HCT116 (cell line): Measurements from ENCODE around the gene CRMP1. TPM values are rescaled to one million over a fixed set of nuclear protein-coding genes. Genes with fewer than 3 reads are reported as not detected.

Experiments used
- ATAC-seq: fragments of 200-7000 bp; cut with Tn5 transposase; 2 replicates; pipeline ENCODE4 v1.9.1; 2020; ENCODE audit warnings: mild to moderate bottlenecking, moderate library complexity
- BruUV-seq: library from RNA; stranded (reverse); fragments of 400-500 nt; replicated peaks from 2 replicates; lab custom pipeline; 2021; lab: Mats Ljungman, UMichigan
- CTCF ChIA-PET: fragments of 300-600 bp; sonication (Branson Sonifier 250); formaldehyde crosslinking; loops from one replicate; lab custom pipeline; 2021; ENCODE audit warnings: antibody characterized with exemption; lab: Charles Lee
- POLR2A ChIA-PET: fragments of 300-600, 350-600 bp; sonication (Branson Sonifier 250); formaldehyde crosslinking; loops from one replicate; lab custom pipeline; 2021; ENCODE audit warnings: antibody characterized with exemption; lab: Charles Lee
- RAD21 ChIA-PET, 2 experiments: fragments of 300-600 bp; sonication (Branson Sonifier 250); formaldehyde crosslinking; loops; one replicate each; lab custom pipeline; 2023; ENCODE audit warnings: low total read pairs in 2 of 2; ENCODE audit not compliant: uncharacterized antibody in 2 of 2, unreplicated experiment in 2 of 2, low non-redundant PET in 1 of 2; lab: Charles Lee
- DNase-seq: peaks from one replicate; pipeline ENCODE4 v3.0.0-alpha.2; 2010; ENCODE audit warnings: low read depth, low spot score
- H2AFZ ChIP-seq: fragments of 200-600 bp; shearing (Covaris generic), sonication (generic); 2 replicates; pipeline ENCODE4 v1.6.1; 2017; ENCODE audit warnings: low read depth, mixed run types, mixed read lengths, antibody characterized with exemption, low read length; ENCODE audit not compliant: poor library complexity, severe bottlenecking
- H3K27ac ChIP-seq: 2 replicates; pipeline ENCODE4 v1.5.1; 2012; ENCODE audit warnings: low read depth, low read length
- H3K27me3 ChIP-seq: fragments of 200-600 bp; sonication (generic); 2 replicates; pipeline ENCODE4 v1.6.1; 2016; ENCODE audit warnings: mixed run types, low read length, mixed read lengths; ENCODE audit not compliant: insufficient read depth
- H3K36me3 ChIP-seq, 2 experiments: fragments of 200-500 bp in 1 of 2; fragments of 200-600 bp in 1 of 2; sonication (Bioruptor generic) in 1 of 2; sonication (generic) in 1 of 2; 2 replicates each; pipeline versions ENCODE4 v1.5.1 to v1.6.1; 2014 to 2016; ENCODE audit warnings: low read length in 2 of 2, inconsistent platforms in 1 of 2, mixed read lengths in 1 of 2, mixed run types in 1 of 2; ENCODE audit not compliant: insufficient read depth in 2 of 2, control insufficient read depth in 1 of 2
- H3K4me1 ChIP-seq, 2 experiments: fragments of 200-600 bp in 1 of 2; sonication (generic) in 1 of 2; 2 replicates each; pipeline versions ENCODE4 v1.5.1 to v1.6.1; 2012 to 2017; ENCODE audit warnings: low read length in 2 of 2, inconsistent platforms in 1 of 2, mild to moderate bottlenecking in 1 of 2, mixed read lengths in 1 of 2, mixed run types in 1 of 2, moderate library complexity in 1 of 2; ENCODE audit not compliant: insufficient read depth in 2 of 2, control insufficient read depth in 1 of 2
- H3K4me2 ChIP-seq: fragments of 200-600 bp; sonication (generic); 2 replicates; pipeline ENCODE4 v1.6.1; 2017; ENCODE audit warnings: mixed run types, low read length, mixed read lengths
- H3K4me3 ChIP-seq, 2 experiments: fragments of 200-600 bp in 1 of 2; sonication (generic) in 1 of 2; replicated peaks in 1 of 2; 2 replicates each; pipeline ENCODE4 v1.5.1; 2011 to 2016; ENCODE audit warnings: low read length in 2 of 2, control low read depth in 1 of 2, low read depth in 1 of 2, mild to moderate bottlenecking in 1 of 2, mixed read lengths in 1 of 2, mixed run types in 1 of 2
- H3K79me2 ChIP-seq: fragments of 200-600 bp; sonication (generic); 2 replicates; pipeline ENCODE4 v1.6.1; 2017; ENCODE audit warnings: mild to moderate bottlenecking, mixed run types, low read length, moderate library complexity, mixed read lengths; ENCODE audit not compliant: insufficient read depth
- H3K9ac ChIP-seq: fragments of 200-600 bp; sonication (generic); 2 replicates; pipeline ENCODE4 v1.6.1; 2016; ENCODE audit warnings: low read length, mixed read lengths
- H3K9me2 ChIP-seq: fragments of 200-600 bp; sonication (generic), shearing (Covaris generic); 2 replicates; pipeline ENCODE4 v1.6.1; 2017; ENCODE audit warnings: mixed run types, mild to moderate bottlenecking, moderate library complexity; ENCODE audit not compliant: insufficient read depth
- H3K9me3 ChIP-seq, 2 experiments: fragments of 200-500 bp in 1 of 2; fragments of 200-600 bp in 1 of 2; sonication (Bioruptor generic) in 1 of 2; sonication (generic) in 1 of 2; 2 replicates each; pipeline ENCODE4 v1.6.1; 2014 to 2017; ENCODE audit warnings: low read length in 2 of 2, mixed read lengths in 2 of 2, inconsistent platforms in 1 of 2, low read depth in 1 of 2, mild to moderate bottlenecking in 1 of 2, mixed run types in 1 of 2, moderate library complexity in 1 of 2; ENCODE audit not compliant: control insufficient read depth in 1 of 2, insufficient read depth in 1 of 2
- H4K20me1 ChIP-seq: fragments of 200-600 bp; sonication (generic), shearing (Covaris generic); 2 replicates; pipeline ENCODE4 v1.6.1; 2017; ENCODE audit warnings: mixed run types, mild to moderate bottlenecking, moderate library complexity; ENCODE audit not compliant: insufficient read depth
- CBX3 ChIP-seq: IDR thresholded peaks from 2 replicates; pipeline ENCODE4 v1.6.1; 2012; ENCODE audit warnings: low read depth
- EGR1 ChIP-seq: IDR thresholded peaks from 2 replicates; pipeline ENCODE4 v1.6.1; 2012; ENCODE audit warnings: low read depth
- ELF1 ChIP-seq: IDR thresholded peaks from 2 replicates; pipeline ENCODE4 v1.6.1; 2012; ENCODE audit warnings: low read depth, borderline replicate concordance
- EZH2 ChIP-seq: fragments of 200-600 bp; sonication (generic); IDR thresholded peaks from 2 replicates; pipeline ENCODE4 v1.6.1; 2017; ENCODE audit warnings: antibody characterized with exemption, mixed run types
- EZH2phosphoT487 ChIP-seq: fragments of 200-600 bp; IDR thresholded peaks from 2 replicates; pipeline ENCODE4 v1.6.1; 2018; ENCODE audit warnings: antibody characterized with exemption, borderline replicate concordance
- FOSL1 ChIP-seq: IDR thresholded peaks from 2 replicates; pipeline ENCODE4 v1.6.1; 2012; ENCODE audit warnings: low read depth
- JUND ChIP-seq: IDR thresholded peaks from 2 replicates; pipeline ENCODE4 v1.6.1; 2012
- POLR2AphosphoS5 ChIP-seq: IDR thresholded peaks from 2 replicates; pipeline ENCODE4 v1.6.1; 2011; ENCODE audit warnings: mild to moderate bottlenecking, low read depth, low read length, moderate library complexity
- SIN3A ChIP-seq: IDR thresholded peaks from 2 replicates; pipeline ENCODE4 v1.6.1; 2012; ENCODE audit warnings: low read depth
- SP1 ChIP-seq: IDR thresholded peaks from 2 replicates; pipeline ENCODE4 v1.6.1; 2012; ENCODE audit warnings: low read depth
- SRF ChIP-seq: IDR thresholded peaks from 2 replicates; pipeline ENCODE4 v1.6.1; 2012; ENCODE audit warnings: low read depth
- ZFX ChIP-seq: fragments of 450-650 bp; IDR thresholded peaks from 2 replicates; pipeline ENCODE4 v1.6.1; 2017
- ZNF274 ChIP-seq: fragments of 200-500 bp; sonication (Bioruptor generic); IDR thresholded peaks from 2 replicates; pipeline ENCODE4 v1.6.1; 2014; ENCODE audit warnings: mild to moderate bottlenecking, low read depth, low read length, inconsistent platforms
- intact Hi-C: fragments of 100-400 bp; cut with micrococcal nuclease; formaldehyde crosslinking; loops from 2 replicates; pipeline ENCODE4 v1.10.0; 2022
- total RNA-seq: library from RNA; stranded (reverse); gene quantifications from one replicate; pipeline ENCODE4 v1.2.1, GENCODE V29; 2021; ENCODE audit not compliant: unreplicated experiment
- TF ChIP-seq, protein P1 (sequence below): IDR thresholded peaks from 2 replicates; pipeline ENCODE4 v1.6.1; 2011; ENCODE audit warnings: mild to moderate bottlenecking, low read length, moderate library complexity; ENCODE audit not compliant: insufficient replicate concordance; ENCODE audit errors: extremely low read depth
- TF ChIP-seq, protein P2 (sequence below): IDR thresholded peaks from 2 replicates; pipeline ENCODE4 v1.6.1; 2012; ENCODE audit warnings: low read depth
- TF ChIP-seq, protein P3 (sequence below), 3 experiments: fragments of 200-600 bp in 1 of 3; sonication (generic) in 1 of 3; IDR thresholded peaks in 2 of 3; conservative IDR thresholded peaks in 1 of 3; 2 replicates each; pipeline ENCODE4 v1.5.1; 2012 to 2017; ENCODE audit warnings: low read depth in 2 of 3, low read length in 2 of 3, antibody characterized with exemption in 1 of 3, borderline replicate concordance in 1 of 3, control low read depth in 1 of 3, mild to moderate bottlenecking in 1 of 3, mixed read lengths in 1 of 3, mixed run types in 1 of 3, moderate library complexity in 1 of 3; ENCODE audit not compliant: insufficient read depth in 1 of 3
- TF ChIP-seq, protein P4 (sequence below): IDR thresholded peaks from 2 replicates; pipeline ENCODE4 v1.6.1; 2012

The CRMP1 gene
- total RNA-seq, 1 experiment from 2014 or later = not detected

DNA sequence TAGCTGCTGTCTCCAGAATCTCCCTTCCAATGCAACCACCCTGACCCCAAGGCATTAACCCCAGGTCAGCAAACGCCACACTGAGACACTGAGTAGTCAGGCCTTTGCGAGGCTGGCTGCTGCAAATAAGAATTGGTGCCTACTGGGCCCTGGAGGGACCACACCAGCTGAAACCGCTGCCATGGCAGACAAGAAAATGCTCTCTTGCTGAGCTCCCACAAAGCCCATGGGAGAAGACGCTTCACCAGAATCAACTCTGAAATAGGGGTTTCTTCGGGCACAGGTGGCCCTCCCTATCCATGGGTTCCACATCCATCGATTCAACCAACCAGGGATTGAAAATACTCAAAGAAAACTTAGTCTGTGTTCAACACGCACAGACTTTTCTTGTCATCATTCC, 26.7 kb upstream of the CRMP1 start:
- H3K27ac ChIP-seq = no peak overlapping the region
- H3K79me2 ChIP-seq = no peaks in the 10 kb centered on the region
- H3K36me3 ChIP-seq = no peaks in the 10 kb centered on the region
- H3K9ac ChIP-seq = no peak overlapping the region
- no peak overlapping the region for H3K4me2 ChIP-seq
- H3K9me2 ChIP-seq = no peaks in the 10 kb centered on the region
- CTCF ChIA-PET = no interaction called here
- no peak for ATAC-seq
- intact Hi-C loops = no loop called here
- peaks cover 34% of the 10 kb centered on the region for H3K27me3 ChIP-seq
- BruUV-seq = no TSS peak
- no peak for TF ChIP-seq SIN3A
- TF ChIP-seq EZH2 = no peak
- TF ChIP-seq, protein P1, sequence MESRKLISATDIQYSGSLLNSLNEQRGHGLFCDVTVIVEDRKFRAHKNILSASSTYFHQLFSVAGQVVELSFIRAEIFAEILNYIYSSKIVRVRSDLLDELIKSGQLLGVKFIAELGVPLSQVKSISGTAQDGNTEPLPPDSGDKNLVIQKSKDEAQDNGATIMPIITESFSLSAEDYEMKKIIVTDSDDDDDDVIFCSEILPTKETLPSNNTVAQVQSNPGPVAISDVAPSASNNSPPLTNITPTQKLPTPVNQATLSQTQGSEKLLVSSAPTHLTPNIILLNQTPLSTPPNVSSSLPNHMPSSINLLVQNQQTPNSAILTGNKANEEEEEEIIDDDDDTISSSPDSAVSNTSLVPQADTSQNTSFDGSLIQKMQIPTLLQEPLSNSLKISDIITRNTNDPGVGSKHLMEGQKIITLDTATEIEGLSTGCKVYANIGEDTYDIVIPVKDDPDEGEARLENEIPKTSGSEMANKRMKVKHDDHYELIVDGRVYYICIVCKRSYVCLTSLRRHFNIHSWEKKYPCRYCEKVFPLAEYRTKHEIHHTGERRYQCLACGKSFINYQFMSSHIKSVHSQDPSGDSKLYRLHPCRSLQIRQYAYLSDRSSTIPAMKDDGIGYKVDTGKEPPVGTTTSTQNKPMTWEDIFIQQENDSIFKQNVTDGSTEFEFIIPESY = no peak
- no peak for TF ChIP-seq FOSL1
- TF ChIP-seq, protein P2, sequence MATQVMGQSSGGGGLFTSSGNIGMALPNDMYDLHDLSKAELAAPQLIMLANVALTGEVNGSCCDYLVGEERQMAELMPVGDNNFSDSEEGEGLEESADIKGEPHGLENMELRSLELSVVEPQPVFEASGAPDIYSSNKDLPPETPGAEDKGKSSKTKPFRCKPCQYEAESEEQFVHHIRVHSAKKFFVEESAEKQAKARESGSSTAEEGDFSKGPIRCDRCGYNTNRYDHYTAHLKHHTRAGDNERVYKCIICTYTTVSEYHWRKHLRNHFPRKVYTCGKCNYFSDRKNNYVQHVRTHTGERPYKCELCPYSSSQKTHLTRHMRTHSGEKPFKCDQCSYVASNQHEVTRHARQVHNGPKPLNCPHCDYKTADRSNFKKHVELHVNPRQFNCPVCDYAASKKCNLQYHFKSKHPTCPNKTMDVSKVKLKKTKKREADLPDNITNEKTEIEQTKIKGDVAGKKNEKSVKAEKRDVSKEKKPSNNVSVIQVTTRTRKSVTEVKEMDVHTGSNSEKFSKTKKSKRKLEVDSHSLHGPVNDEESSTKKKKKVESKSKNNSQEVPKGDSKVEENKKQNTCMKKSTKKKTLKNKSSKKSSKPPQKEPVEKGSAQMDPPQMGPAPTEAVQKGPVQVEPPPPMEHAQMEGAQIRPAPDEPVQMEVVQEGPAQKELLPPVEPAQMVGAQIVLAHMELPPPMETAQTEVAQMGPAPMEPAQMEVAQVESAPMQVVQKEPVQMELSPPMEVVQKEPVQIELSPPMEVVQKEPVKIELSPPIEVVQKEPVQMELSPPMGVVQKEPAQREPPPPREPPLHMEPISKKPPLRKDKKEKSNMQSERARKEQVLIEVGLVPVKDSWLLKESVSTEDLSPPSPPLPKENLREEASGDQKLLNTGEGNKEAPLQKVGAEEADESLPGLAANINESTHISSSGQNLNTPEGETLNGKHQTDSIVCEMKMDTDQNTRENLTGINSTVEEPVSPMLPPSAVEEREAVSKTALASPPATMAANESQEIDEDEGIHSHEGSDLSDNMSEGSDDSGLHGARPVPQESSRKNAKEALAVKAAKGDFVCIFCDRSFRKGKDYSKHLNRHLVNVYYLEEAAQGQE = no peak
- no peak for TF ChIP-seq JUND
- no peak for TF ChIP-seq SP1
- TF ChIP-seq SRF = no peak
- TF ChIP-seq CBX3 = no peak
- TF ChIP-seq, protein P3, sequence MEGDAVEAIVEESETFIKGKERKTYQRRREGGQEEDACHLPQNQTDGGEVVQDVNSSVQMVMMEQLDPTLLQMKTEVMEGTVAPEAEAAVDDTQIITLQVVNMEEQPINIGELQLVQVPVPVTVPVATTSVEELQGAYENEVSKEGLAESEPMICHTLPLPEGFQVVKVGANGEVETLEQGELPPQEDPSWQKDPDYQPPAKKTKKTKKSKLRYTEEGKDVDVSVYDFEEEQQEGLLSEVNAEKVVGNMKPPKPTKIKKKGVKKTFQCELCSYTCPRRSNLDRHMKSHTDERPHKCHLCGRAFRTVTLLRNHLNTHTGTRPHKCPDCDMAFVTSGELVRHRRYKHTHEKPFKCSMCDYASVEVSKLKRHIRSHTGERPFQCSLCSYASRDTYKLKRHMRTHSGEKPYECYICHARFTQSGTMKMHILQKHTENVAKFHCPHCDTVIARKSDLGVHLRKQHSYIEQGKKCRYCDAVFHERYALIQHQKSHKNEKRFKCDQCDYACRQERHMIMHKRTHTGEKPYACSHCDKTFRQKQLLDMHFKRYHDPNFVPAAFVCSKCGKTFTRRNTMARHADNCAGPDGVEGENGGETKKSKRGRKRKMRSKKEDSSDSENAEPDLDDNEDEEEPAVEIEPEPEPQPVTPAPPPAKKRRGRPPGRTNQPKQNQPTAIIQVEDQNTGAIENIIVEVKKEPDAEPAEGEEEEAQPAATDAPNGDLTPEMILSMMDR (IDR thresholded peaks at IDR 0.05 in 2 of 3, conservative IDR thresholded peaks at IDR 0.05 in 1 of 3; ENCODE audit: borderline replicate concordance in 1 of 3, insufficient read depth in 1 of 3, low read depth in 2 of 3, low read length in 2 of 3) = no peak
- TF ChIP-seq ELF1 = no peak
- no peak for TF ChIP-seq EGR1
- TF ChIP-seq ZNF274 = no peak
- no peak for TF ChIP-seq EZH2phosphoT487
- no peak for TF ChIP-seq ZFX
- TF ChIP-seq, protein P4, sequence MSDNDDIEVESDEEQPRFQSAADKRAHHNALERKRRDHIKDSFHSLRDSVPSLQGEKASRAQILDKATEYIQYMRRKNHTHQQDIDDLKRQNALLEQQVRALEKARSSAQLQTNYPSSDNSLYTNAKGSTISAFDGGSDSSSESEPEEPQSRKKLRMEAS = no peak
- TF ChIP-seq POLR2AphosphoS5 = no peak
- TF ChIP-seq, all 23 proteins: peak for 0
- RAD21 ChIA-PET = no interaction called here
- Histone ChIP-seq H3K9me3 (no peaks in the 10 kb centered on the region), H2AFZ (no peak overlapping the region), H4K20me1 (no peaks in the 10 kb centered on the region), H3K4me3 (no peak overlapping the region), H3K4me1 (no peaks in the 10 kb centered on the region)
- DNase-seq = no peak
- POLR2A ChIA-PET = no interaction called here
